Gastrocnemius medialis (tissue), 4 donors: Measurements from ENCODE around the gene RAD51B. TPM values are rescaled to one million over a fixed set of nuclear protein-coding genes. Genes with fewer than 3 reads are reported as not detected.

Experiments
- ATAC-seq, 2 donors: fragments of 150-250 bp; one replicate each; pipeline ENCODE4 v1.9.1; 2016
- DNase-seq, 2 donors: peaks; one replicate each; pipeline ENCODE4 v3.0.0-alpha.2; 2019
- H3K27ac ChIP-seq, 4 donors: fragments of 200-600 bp; sonication (generic); 1 replicate in 1 of 4; 2 replicates in 3 of 4; pipeline ENCODE4 v1.5.1; 2016 to 2018; ENCODE audit warnings: mild to moderate bottlenecking in 2 of 4, moderate library complexity in 1 of 4
- H3K27me3 ChIP-seq, 3 donors: fragments of 200-600 bp; sonication (generic) in 2 of 3; 1 replicate in 1 of 3; 2 replicates in 2 of 3; pipeline versions ENCODE4 v1.5.1 to v1.6.0; 2016 to 2019; ENCODE audit warnings: mild to moderate bottlenecking in 1 of 3, moderate library complexity in 1 of 3
- H3K36me3 ChIP-seq, 2 donors: fragments of 200-600 bp; sonication (generic) in 1 of 2; one replicate each; pipeline ENCODE4 v1.5.1; 2017 to 2018
- H3K4me1 ChIP-seq, 2 donors: fragments of 200-600 bp; sonication (generic) in 1 of 2; one replicate each; pipeline ENCODE4 v1.5.1; 2016 to 2017; ENCODE audit warnings: mild to moderate bottlenecking in 2 of 2
- H3K4me3 ChIP-seq, 4 donors: fragments of 200-600 bp; sonication (generic) in 3 of 4; 1 replicate in 1 of 4; 2 replicates in 3 of 4; pipeline ENCODE4 v1.5.1; 2016 to 2019; ENCODE audit warnings: mild to moderate bottlenecking in 2 of 4
- H3K9me3 ChIP-seq, 3 donors: fragments of 200-600 bp; sonication (generic) in 2 of 3; 1 replicate in 1 of 3; 2 replicates in 2 of 3; pipeline ENCODE4 v1.5.1; 2016 to 2019
- POLR2A ChIP-seq, 2 donors: fragments of 450-650 bp; IDR thresholded peaks; one replicate each; pipeline ENCODE4 v1.6.1; 2017; ENCODE audit warnings: antibody characterized with exemption in 2 of 2, mild to moderate bottlenecking in 2 of 2, moderate library complexity in 2 of 2
- in situ Hi-C, 4 donors: fragments of 200-750 bp; cut with MboI; loops; one replicate each; pipeline versions ENCODE4 v1.15.0 to v1.8.0; 2017; ENCODE audit warnings: low sequenced_read_pairs in 4 of 4
- intact Hi-C: fragments of 100-400 bp; cut with DNase I; formaldehyde crosslinking; loops from one replicate; pipeline ENCODE4 v1.15.1; 2023; ENCODE audit warnings: low total_unique reads
- total RNA-seq, 4 donors: library from RNA; depleted of rRNA; stranded (reverse); fragments of >200 nt; gene quantifications; one replicate each; pipeline versions ENCODE4 v1.1.0 to v1.2.3, GENCODE V29; 2016
- TF ChIP-seq, protein P1 (sequence below), 5 experiments: fragments of 450-650 bp in 3 of 5; fragments of 200-600 bp in 2 of 5; sonication (generic) in 2 of 5; IDR thresholded peaks in 4 of 5; conservative IDR thresholded peaks in 1 of 5; 1 replicate in 4 of 5; 2 replicates in 1 of 5; pipeline ENCODE4 v1.5.1; 2016 to 2019; ENCODE audit warnings: antibody characterized with exemption in 5 of 5, mild to moderate bottlenecking in 3 of 5, moderate library complexity in 3 of 5

Gene RAD51B
- total RNA-seq, 4 donors from 2014 or later = 1.6 to 3.3 (median 2.4) TPM

DNA sequence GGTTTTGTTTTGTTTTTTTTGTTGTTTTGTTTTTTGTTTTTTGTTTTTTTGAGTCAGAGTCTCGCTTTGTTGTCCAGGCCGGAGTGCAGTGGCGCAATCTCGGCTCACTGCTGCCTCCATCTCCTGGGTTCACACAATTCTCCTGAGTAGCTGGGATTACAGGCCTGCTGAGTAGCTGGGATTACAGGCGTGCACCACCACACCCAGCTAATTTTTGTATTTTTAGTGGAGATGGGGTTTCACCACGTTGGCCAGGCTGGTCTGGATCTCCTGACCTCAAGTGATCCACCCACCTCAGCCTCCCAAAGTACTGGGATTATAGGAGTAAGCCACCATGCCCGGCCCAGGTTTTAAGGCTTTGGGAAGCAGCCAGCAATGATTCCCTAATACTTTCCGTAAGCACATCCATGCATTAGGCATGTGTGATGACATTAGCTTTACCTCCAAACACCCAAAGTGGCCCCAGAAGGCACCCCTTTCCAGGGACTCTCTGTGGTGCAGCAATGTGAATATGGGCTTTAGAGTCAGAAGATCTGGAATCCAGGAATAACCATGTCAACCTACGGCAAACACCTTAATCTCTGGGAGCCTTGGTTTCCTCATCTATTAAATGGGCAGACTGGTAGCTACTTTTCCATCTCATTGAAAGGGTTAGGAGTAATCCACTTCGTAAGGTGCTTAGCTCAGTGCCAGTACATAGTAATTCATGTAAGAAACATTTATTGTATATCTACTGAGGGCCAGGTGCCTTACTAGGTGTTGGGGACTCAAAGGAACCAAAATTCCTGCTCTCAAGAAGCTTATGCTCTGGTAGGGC is 820.4 kb downstream of the RAD51B start:
- Histone ChIP-seq H3K36me3 (no peaks in the 10 kb centered on the region), H3K27ac (peak overlapping the region; percentile 33 to 69 (median 46)), H3K27me3 (no peaks in the 10 kb centered on the region), H3K9me3 (peaks cover 0 to 7% (median 0%) of the 10 kb centered on the region in 3 donors), H3K4me1 (peaks cover 19 to 20% of the 10 kb centered on the region in 2 donors), H3K4me3 (no peak overlapping the region)
- TF ChIP-seq POLR2A (IDR thresholded peaks at IDR 0.05) = no peak
- TF ChIP-seq, protein P1, sequence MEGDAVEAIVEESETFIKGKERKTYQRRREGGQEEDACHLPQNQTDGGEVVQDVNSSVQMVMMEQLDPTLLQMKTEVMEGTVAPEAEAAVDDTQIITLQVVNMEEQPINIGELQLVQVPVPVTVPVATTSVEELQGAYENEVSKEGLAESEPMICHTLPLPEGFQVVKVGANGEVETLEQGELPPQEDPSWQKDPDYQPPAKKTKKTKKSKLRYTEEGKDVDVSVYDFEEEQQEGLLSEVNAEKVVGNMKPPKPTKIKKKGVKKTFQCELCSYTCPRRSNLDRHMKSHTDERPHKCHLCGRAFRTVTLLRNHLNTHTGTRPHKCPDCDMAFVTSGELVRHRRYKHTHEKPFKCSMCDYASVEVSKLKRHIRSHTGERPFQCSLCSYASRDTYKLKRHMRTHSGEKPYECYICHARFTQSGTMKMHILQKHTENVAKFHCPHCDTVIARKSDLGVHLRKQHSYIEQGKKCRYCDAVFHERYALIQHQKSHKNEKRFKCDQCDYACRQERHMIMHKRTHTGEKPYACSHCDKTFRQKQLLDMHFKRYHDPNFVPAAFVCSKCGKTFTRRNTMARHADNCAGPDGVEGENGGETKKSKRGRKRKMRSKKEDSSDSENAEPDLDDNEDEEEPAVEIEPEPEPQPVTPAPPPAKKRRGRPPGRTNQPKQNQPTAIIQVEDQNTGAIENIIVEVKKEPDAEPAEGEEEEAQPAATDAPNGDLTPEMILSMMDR (IDR thresholded peaks at IDR 0.05 in 4 of 5, conservative IDR thresholded peaks at IDR 0.05 in 1 of 5) = no peak
- intact Hi-C loops (loop anchor here (10.0 kb wide), 1 partner anchor 815 kb away; no protein-coding TSS in a partner anchor), in situ Hi-C loops (no loop called here)
- no peak for DNase-seq
- ATAC-seq = no peak

DNA sequence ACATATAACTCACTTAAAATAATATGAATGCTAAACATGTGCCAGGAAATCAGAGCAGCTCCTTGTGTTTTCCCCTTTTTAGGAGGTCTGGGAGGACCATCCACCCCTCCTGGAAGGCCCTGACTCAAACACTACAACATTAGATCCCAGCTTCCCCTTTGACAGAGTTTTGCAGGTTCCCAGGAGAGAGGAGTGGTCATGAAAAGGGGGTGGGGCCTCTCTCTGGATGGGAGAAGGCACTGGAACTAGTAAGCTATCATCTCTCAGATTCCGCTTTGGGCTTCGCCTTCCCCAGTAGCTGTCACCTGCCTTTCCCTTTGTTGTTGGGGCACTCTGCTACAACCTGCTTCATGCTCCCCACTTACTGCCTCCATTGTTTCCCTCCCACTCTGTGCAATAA is 824.1 kb downstream of the RAD51B start:
- no peak overlapping the region for H3K27ac ChIP-seq
- in situ Hi-C loops (no loop called here), intact Hi-C loops (no loop called here)
- H3K4me3 ChIP-seq = no peak overlapping the region
- DNase-seq (no peak), ATAC-seq (no peak)
- no peaks in the 10 kb centered on the region for H3K27me3 ChIP-seq
- no peak for TF ChIP-seq POLR2A (IDR thresholded peaks at IDR 0.05)
- TF ChIP-seq, protein P1 (IDR thresholded peaks at IDR 0.05 in 4 of 5, conservative IDR thresholded peaks at IDR 0.05 in 1 of 5) = no peak
- peaks cover 0 to 7% (median 0%) of the 10 kb centered on the region in 3 donors for H3K9me3 ChIP-seq
- no peaks in the 10 kb centered on the region for H3K36me3 ChIP-seq
- H3K4me1 ChIP-seq = peaks cover 8 to 14% of the 10 kb centered on the region in 2 donors

DNA sequence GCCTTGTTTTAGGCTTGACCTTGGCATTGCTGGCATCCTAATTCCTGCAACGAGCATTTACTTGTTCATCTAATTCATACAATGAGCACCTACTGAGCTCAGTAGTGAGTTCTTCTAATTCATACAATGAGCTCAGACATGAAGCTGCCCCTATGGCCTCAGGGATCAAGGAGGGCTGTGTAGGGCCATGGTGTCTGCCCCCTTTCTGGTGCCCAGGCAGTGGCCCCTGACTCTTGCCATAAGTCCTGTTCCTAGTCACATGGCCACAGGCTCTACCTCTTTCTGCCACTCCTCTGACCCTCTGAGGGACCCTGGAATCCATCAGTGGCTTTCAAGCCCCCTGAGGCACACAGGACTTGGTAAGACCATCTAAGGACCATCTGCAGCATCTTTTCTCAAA is 824.5 kb downstream of the RAD51B start:
- Histone ChIP-seq H3K27me3 (no peaks in the 10 kb centered on the region), H3K27ac (no peak overlapping the region), H3K4me3 (no peak overlapping the region), H3K9me3 (peaks cover 0 to 7% (median 0%) of the 10 kb centered on the region in 3 donors), H3K4me1 (peaks cover 4 to 10% of the 10 kb centered on the region in 2 donors), H3K36me3 (no peaks in the 10 kb centered on the region)
- ATAC-seq (no peak), DNase-seq (no peak)
- intact Hi-C loops = no loop called here
- in situ Hi-C loops = no loop called here
- TF ChIP-seq, protein P1 (IDR thresholded peaks at IDR 0.05 in 4 of 5, conservative IDR thresholded peaks at IDR 0.05 in 1 of 5) = no peak
- TF ChIP-seq POLR2A (IDR thresholded peaks at IDR 0.05) = no peak

DNA sequence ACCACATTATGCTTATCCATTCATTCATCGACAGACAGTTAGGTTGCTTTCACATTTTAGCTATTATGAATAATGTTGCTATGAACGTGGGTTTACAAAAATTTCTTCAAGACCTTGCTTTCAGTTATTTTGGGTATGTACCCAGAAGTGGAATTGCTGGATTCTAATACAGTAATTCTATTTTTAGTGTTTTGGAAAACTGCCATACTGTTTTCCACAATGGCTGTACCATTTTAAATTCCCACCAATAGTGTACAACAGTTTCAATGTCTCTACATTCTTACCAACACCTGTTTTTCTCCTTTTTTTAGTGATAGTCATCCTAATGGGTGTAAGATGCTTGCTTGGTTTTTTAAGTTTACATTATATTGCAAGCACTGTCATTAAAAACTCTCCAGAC is 825.8 kb downstream of the RAD51B start:
- no peak for TF ChIP-seq POLR2A (IDR thresholded peaks at IDR 0.05)
- TF ChIP-seq, protein P1 (IDR thresholded peaks at IDR 0.05 in 4 of 5, conservative IDR thresholded peaks at IDR 0.05 in 1 of 5) = no peak
- Histone ChIP-seq H3K27ac (no peak overlapping the region), H3K4me1 (peaks cover 2 to 8% of the 10 kb centered on the region in 2 donors), H3K9me3 (peaks cover 0 to 7% (median 0%) of the 10 kb centered on the region in 3 donors), H3K36me3 (no peaks in the 10 kb centered on the region), H3K27me3 (no peaks in the 10 kb centered on the region), H3K4me3 (no peak overlapping the region)
- ATAC-seq = no peak
- in situ Hi-C loops (no loop called here), intact Hi-C loops (no loop called here)
- no peak for DNase-seq
